ENCODE results near the gene MARK2. TPM values are rescaled to one million over a fixed set of nuclear protein-coding genes. Genes with fewer than 3 reads are reported as not detected.
A peak's percentile ranks its signal among the peaks of the same experiment; 100 is the strongest.

The MARK2 gene
- total RNA-seq, 2 donors from 2014 or later = 39.7 to 39.8 TPM

GRCh38 chr11:63843041-63843440 is 4.1 kb downstream of the MARK2 start:
- Mint-ChIP-seq H3K27ac (peak overlapping the region; percentile 46), H3K4me1 (peaks cover 64% of the 10 kb centered on the region), H3K4me3 (peak overlapping the region; percentile 7), H3K36me3 (ENCODE audit: low read depth) (peaks cover 16% of the 10 kb centered on the region), H3K27me3 (ENCODE audit: insufficient read depth) (no peaks in the 10 kb centered on the region), H3K9me3 (no peaks in the 10 kb centered on the region)
- H3K4me1 ChIP-seq (ENCODE audit: control insufficient read depth, insufficient read depth, low read length) = peaks cover 5% of the 10 kb centered on the region
- peaks cover 32% of the 10 kb centered on the region for H3K36me3 ChIP-seq (ENCODE audit: control insufficient read depth, insufficient read depth, low read length)
- DNase-seq = no peak
- H3K27me3 ChIP-seq (ENCODE audit: control insufficient read depth, insufficient read depth, low read length, poor library complexity, severe bottlenecking) = no peaks in the 10 kb centered on the region
- H3K9ac ChIP-seq (ENCODE audit: extremely low read depth, low read length, poor library complexity, severe bottlenecking) = no peak overlapping the region
- WGBS, 2 experiments (ENCODE audit: insufficient coverage in 1 of 2, insufficient read length in 1 of 2) = 73% methylated on average over 1 of the region's 1 CpG; no CpG with 5 or more reads in 1 of the 2 experiments
- no peak for TF ChIP-seq CTCF (conservative IDR thresholded peaks at IDR 0.05)
- no peak overlapping the region for H3K27ac ChIP-seq (ENCODE audit: low read depth, low read length)
- no peaks in the 10 kb centered on the region for H3K9me3 ChIP-seq (ENCODE audit: control insufficient read depth, low read length)
- no peak overlapping the region for H3K4me3 ChIP-seq (ENCODE audit: low read length)

- Histone ChIP-seq H3K27ac (ENCODE audit: low read depth, low read length) (no peak overlapping the region), H3K9ac (ENCODE audit: extremely low read depth, low read length, poor library complexity, severe bottlenecking) (no peak overlapping the region), H3K4me1 (ENCODE audit: control insufficient read depth, insufficient read depth, low read length) (peaks cover 5% of the 10 kb centered on the region), H3K9me3 (ENCODE audit: control insufficient read depth, low read length) (no peaks in the 10 kb centered on the region), H3K27me3 (ENCODE audit: control insufficient read depth, insufficient read depth, low read length, poor library complexity, severe bottlenecking) (no peaks in the 10 kb centered on the region), H3K4me3 (ENCODE audit: low read length) (no peak overlapping the region), H3K36me3 (ENCODE audit: control insufficient read depth, insufficient read depth, low read length) (peaks cover 32% of the 10 kb centered on the region)
- Mint-ChIP-seq H3K4me1 (peaks cover 60% of the 10 kb centered on the region), H3K36me3 (ENCODE audit: low read depth) (peaks cover 22% of the 10 kb centered on the region), H3K9me3 (no peaks in the 10 kb centered on the region), H3K4me3 (no peak overlapping the region), H3K27ac (peak overlapping the region; percentile 53), H3K27me3 (ENCODE audit: insufficient read depth) (no peaks in the 10 kb centered on the region)
- no peak for TF ChIP-seq CTCF (conservative IDR thresholded peaks at IDR 0.05)
- DNase-seq = no peak
- WGBS, 2 experiments (ENCODE audit: insufficient coverage in 1 of 2, insufficient read length in 1 of 2) = 87 to 100% methylated on average over 1 to 4 of the region's 4 CpGs
Measured at GRCh38 chr11:63844836-63845235, 5.9 kb downstream of the MARK2 start.

- Mint-ChIP-seq H3K36me3 (ENCODE audit: low read depth) (peaks cover 23% of the 10 kb centered on the region), H3K4me1 (peaks cover 56% of the 10 kb centered on the region), H3K27me3 (ENCODE audit: insufficient read depth) (no peaks in the 10 kb centered on the region), H3K4me3 (no peak overlapping the region), H3K27ac (peak overlapping the region; percentile 53), H3K9me3 (no peaks in the 10 kb centered on the region)
- Histone ChIP-seq H3K27ac (ENCODE audit: low read depth, low read length) (no peak overlapping the region), H3K36me3 (ENCODE audit: control insufficient read depth, insufficient read depth, low read length) (peaks cover 32% of the 10 kb centered on the region), H3K27me3 (ENCODE audit: control insufficient read depth, insufficient read depth, low read length, poor library complexity, severe bottlenecking) (no peaks in the 10 kb centered on the region), H3K9ac (ENCODE audit: extremely low read depth, low read length, poor library complexity, severe bottlenecking) (no peak overlapping the region), H3K4me3 (ENCODE audit: low read length) (no peak overlapping the region), H3K4me1 (ENCODE audit: control insufficient read depth, insufficient read depth, low read length) (peaks cover 5% of the 10 kb centered on the region), H3K9me3 (ENCODE audit: control insufficient read depth, low read length) (no peaks in the 10 kb centered on the region)
- WGBS, 2 experiments (ENCODE audit: insufficient coverage in 1 of 2, insufficient read length in 1 of 2) = 68% methylated on average over 2 of the region's 2 CpGs; no CpG with 5 or more reads in 1 of the 2 experiments
- no peak for DNase-seq
- TF ChIP-seq CTCF (conservative IDR thresholded peaks at IDR 0.05) = no peak
Measured at GRCh38 chr11:63845303-63845702, 6.4 kb downstream of the MARK2 start.

Measured in endodermal cell (in vitro differentiated cells).